Measurements from ENCODE around the gene FAM98B. TPM values are rescaled to one million over a fixed set of nuclear protein-coding genes. Genes with fewer than 3 reads are reported as not detected.

The FAM98B gene
- total and polyA plus RNA-seq, 2 donors (not counting 1 experiment from before 2014, with no cell fraction given), result 4.8 to 9.0 TPM

- H3K27me3 ChIP-seq (ENCODE audit: control insufficient read depth, insufficient read depth, low read length), result no peaks in the 10 kb centered on the region
- H3K9ac ChIP-seq (ENCODE audit: insufficient read depth, low read length), result no peak overlapping the region
- H3K27ac ChIP-seq (ENCODE audit: insufficient read depth, low read length), result no peak overlapping the region
- no peak for DNase-seq (ENCODE audit: low read depth in 2 of 2)
- H3K4me3 ChIP-seq (replicated peaks in 1 of 4; ENCODE audit: control extremely low read depth in 1 of 4, insufficient read depth in 1 of 4, low read depth in 3 of 4, low read length in 4 of 4), result no peak overlapping the region
- H2AFZ ChIP-seq (ENCODE audit: low read length), result no peak overlapping the region
- H3K4me2 ChIP-seq (ENCODE audit: extremely low read depth, insufficient read depth, low read length), result no peak overlapping the region
- peaks cover 2% of the 10 kb centered on the region for H3K36me3 ChIP-seq (ENCODE audit: control insufficient read depth, insufficient read depth, low read length)
- no peaks in the 10 kb centered on the region for H3K9me3 ChIP-seq (ENCODE audit: control insufficient read depth, insufficient read depth, low read depth, low read length)
- no peak for TF ChIP-seq EZH2 (IDR thresholded peaks at IDR 0.05; ENCODE audit: low read length, missing control alignments)
- TF ChIP-seq, protein P1, sequence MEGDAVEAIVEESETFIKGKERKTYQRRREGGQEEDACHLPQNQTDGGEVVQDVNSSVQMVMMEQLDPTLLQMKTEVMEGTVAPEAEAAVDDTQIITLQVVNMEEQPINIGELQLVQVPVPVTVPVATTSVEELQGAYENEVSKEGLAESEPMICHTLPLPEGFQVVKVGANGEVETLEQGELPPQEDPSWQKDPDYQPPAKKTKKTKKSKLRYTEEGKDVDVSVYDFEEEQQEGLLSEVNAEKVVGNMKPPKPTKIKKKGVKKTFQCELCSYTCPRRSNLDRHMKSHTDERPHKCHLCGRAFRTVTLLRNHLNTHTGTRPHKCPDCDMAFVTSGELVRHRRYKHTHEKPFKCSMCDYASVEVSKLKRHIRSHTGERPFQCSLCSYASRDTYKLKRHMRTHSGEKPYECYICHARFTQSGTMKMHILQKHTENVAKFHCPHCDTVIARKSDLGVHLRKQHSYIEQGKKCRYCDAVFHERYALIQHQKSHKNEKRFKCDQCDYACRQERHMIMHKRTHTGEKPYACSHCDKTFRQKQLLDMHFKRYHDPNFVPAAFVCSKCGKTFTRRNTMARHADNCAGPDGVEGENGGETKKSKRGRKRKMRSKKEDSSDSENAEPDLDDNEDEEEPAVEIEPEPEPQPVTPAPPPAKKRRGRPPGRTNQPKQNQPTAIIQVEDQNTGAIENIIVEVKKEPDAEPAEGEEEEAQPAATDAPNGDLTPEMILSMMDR (conservative IDR thresholded peaks at IDR 0.05 in 1 of 2, IDR thresholded peaks at IDR 0.05 in 1 of 2; ENCODE audit: low read depth in 1 of 2, low read length in 2 of 2), result no peak
- no peaks in the 10 kb centered on the region for H3K79me2 ChIP-seq (ENCODE audit: control insufficient read depth, insufficient read depth, low read length)
- no peaks in the 10 kb centered on the region for H4K20me1 ChIP-seq (ENCODE audit: control insufficient read depth, extremely low read depth, insufficient read depth, low read length)
- no peaks in the 10 kb centered on the region for H3K4me1 ChIP-seq (ENCODE audit: control insufficient read depth, extremely low read depth, insufficient read depth, low read length)
Measured at GRCh38 chr15:38476120-38476519, 22.2 kb downstream of the FAM98B start.

GRCh38 chr15:38477637-38478036, 23.7 kb downstream of the FAM98B start:
- peak in 1 of 2 donors; percentile 43 for DNase-seq (ENCODE audit: low read depth in 2 of 2)
- Histone ChIP-seq H3K27ac (ENCODE audit: insufficient read depth, low read length) (no peak overlapping the region), H3K9ac (ENCODE audit: insufficient read depth, low read length) (no peak overlapping the region), H4K20me1 (ENCODE audit: control insufficient read depth, extremely low read depth, insufficient read depth, low read length) (no peaks in the 10 kb centered on the region), H3K36me3 (ENCODE audit: control insufficient read depth, insufficient read depth, low read length) (peaks cover 2% of the 10 kb centered on the region), H3K4me1 (ENCODE audit: control insufficient read depth, extremely low read depth, insufficient read depth, low read length) (no peaks in the 10 kb centered on the region), H3K9me3 (ENCODE audit: control insufficient read depth, insufficient read depth, low read depth, low read length) (no peaks in the 10 kb centered on the region), H3K4me2 (ENCODE audit: extremely low read depth, insufficient read depth, low read length) (no peak overlapping the region), H2AFZ (ENCODE audit: low read length) (no peak overlapping the region), H3K79me2 (ENCODE audit: control insufficient read depth, insufficient read depth, low read length) (no peaks in the 10 kb centered on the region), H3K4me3 (replicated peaks in 1 of 4; ENCODE audit: control extremely low read depth in 1 of 4, insufficient read depth in 1 of 4, low read depth in 3 of 4, low read length in 4 of 4) (no peak overlapping the region), H3K27me3 (ENCODE audit: control insufficient read depth, insufficient read depth, low read length) (no peaks in the 10 kb centered on the region)
- no peak for TF ChIP-seq EZH2 (IDR thresholded peaks at IDR 0.05; ENCODE audit: low read length, missing control alignments)
- TF ChIP-seq, protein P1 (conservative IDR thresholded peaks at IDR 0.05 in 1 of 2, IDR thresholded peaks at IDR 0.05 in 1 of 2; ENCODE audit: low read depth in 1 of 2, low read length in 2 of 2), result no peak

DNA sequence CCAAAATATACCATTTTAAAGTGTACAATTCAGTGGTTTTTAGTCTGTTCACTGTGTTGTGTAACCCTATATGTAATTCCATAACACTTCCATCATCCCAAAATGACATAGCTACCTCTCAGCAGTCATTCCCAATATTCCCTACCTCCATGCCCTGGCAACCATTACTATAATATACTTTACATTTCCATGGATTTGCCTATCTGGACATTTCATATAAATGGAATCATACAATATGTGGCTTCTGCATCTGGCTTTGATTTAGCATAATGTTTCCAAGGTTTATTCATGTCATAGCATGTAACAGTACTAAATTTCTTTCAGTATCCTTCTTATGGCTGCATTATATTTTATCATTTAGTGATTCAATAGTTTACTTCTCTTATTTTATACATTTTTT, 25.3 kb downstream of the FAM98B start:
- Histone ChIP-seq H3K4me3 (replicated peaks in 1 of 4; ENCODE audit: control extremely low read depth in 1 of 4, insufficient read depth in 1 of 4, low read depth in 3 of 4, low read length in 4 of 4) (no peak overlapping the region), H3K4me1 (ENCODE audit: control insufficient read depth, extremely low read depth, insufficient read depth, low read length) (no peaks in the 10 kb centered on the region), H3K27me3 (ENCODE audit: control insufficient read depth, insufficient read depth, low read length) (no peaks in the 10 kb centered on the region), H3K9me3 (ENCODE audit: control insufficient read depth, insufficient read depth, low read depth, low read length) (no peaks in the 10 kb centered on the region), H2AFZ (ENCODE audit: low read length) (no peak overlapping the region), H3K4me2 (ENCODE audit: extremely low read depth, insufficient read depth, low read length) (no peak overlapping the region), H3K9ac (ENCODE audit: insufficient read depth, low read length) (no peak overlapping the region), H3K79me2 (ENCODE audit: control insufficient read depth, insufficient read depth, low read length) (no peaks in the 10 kb centered on the region), H3K27ac (ENCODE audit: insufficient read depth, low read length) (no peak overlapping the region), H3K36me3 (ENCODE audit: control insufficient read depth, insufficient read depth, low read length) (peaks cover 2% of the 10 kb centered on the region), H4K20me1 (ENCODE audit: control insufficient read depth, extremely low read depth, insufficient read depth, low read length) (no peaks in the 10 kb centered on the region)
- TF ChIP-seq, protein P1 (conservative IDR thresholded peaks at IDR 0.05 in 1 of 2, IDR thresholded peaks at IDR 0.05 in 1 of 2; ENCODE audit: low read depth in 1 of 2, low read length in 2 of 2), result no peak
- TF ChIP-seq EZH2 (IDR thresholded peaks at IDR 0.05; ENCODE audit: low read length, missing control alignments), result no peak
- no peak for DNase-seq (ENCODE audit: low read depth in 2 of 2)

All from fibroblast of lung (primary cell).